HepG2 (cell line): Measurements from ENCODE around the gene TTPAL. TPM values are rescaled to one million over a fixed set of nuclear protein-coding genes. Genes with fewer than 3 reads are reported as not detected.
A peak's percentile ranks its signal among the peaks of the same experiment; 100 is the strongest.

Experiments used
- BORCS8-MEF2B ChIP-seq: sonication (generic); formaldehyde crosslinking; IDR thresholded peaks from 2 replicates; pipeline ENCODE4 v1.8.0; 2022; ENCODE audit warnings: mild to moderate bottlenecking, missing genetic modification reagents
- HDAC6 ChIP-seq: fragments of 200-600 bp; sonication (generic); IDR thresholded peaks from 2 replicates; pipeline ENCODE4 v1.7.0; 2017; ENCODE audit warnings: mild to moderate bottlenecking, antibody characterized with exemption, low read length, low read depth
- HNRNPUL1 ChIP-seq: fragments of 200-400 bp; formaldehyde crosslinking; IDR thresholded peaks from 2 replicates; pipeline ENCODE4 v1.6.1; 2017; ENCODE audit warnings: low read depth, mild to moderate bottlenecking, low read length, moderate library complexity
- MBNL3 ChIP-seq: fragments of 250-450 bp; sonication (Bioruptor Pico); conservative IDR thresholded peaks from 2 replicates; pipeline ENCODE4 v1.8.0; 2022; ENCODE audit warnings: mild to moderate bottlenecking, inconsistent platforms
- MEF2D ChIP-seq: sonication (generic); formaldehyde crosslinking; IDR thresholded peaks from 2 replicates; pipeline ENCODE4 v1.5.1; 2020; ENCODE audit warnings: mild to moderate bottlenecking, missing genetic modification reagents
- NR1H2 ChIP-seq: sonication (generic); formaldehyde crosslinking; IDR thresholded peaks from 2 replicates; pipeline ENCODE4 v1.8.1; 2022; ENCODE audit warnings: low read depth, missing genetic modification reagents, borderline replicate concordance
- NR2F2 ChIP-seq: IDR thresholded peaks from 2 replicates; pipeline ENCODE4 v1.6.1; 2012; ENCODE audit warnings: low read depth, inconsistent platforms, borderline replicate concordance
- PAF1 ChIP-seq: IDR thresholded peaks from 2 replicates; pipeline ENCODE4 v1.6.1; 2016; ENCODE audit warnings: missing genetic modification reagents, missing compliant biosample characterization
- PITX1 ChIP-seq: sonication (generic); formaldehyde crosslinking; IDR thresholded peaks from 2 replicates; pipeline ENCODE4 v1.5.1; 2020; ENCODE audit warnings: mild to moderate bottlenecking, missing genetic modification reagents
- SALL1 ChIP-seq: sonication (generic); formaldehyde crosslinking; IDR thresholded peaks from 2 replicates; pipeline ENCODE4 v1.8.0; 2022; ENCODE audit warnings: mild to moderate bottlenecking, missing genetic modification reagents
- SRSF1 ChIP-seq: fragments of 200-400 bp; formaldehyde crosslinking; optimal IDR thresholded peaks from 2 replicates; pipeline ENCODE3; 2017; ENCODE audit warnings: mild to moderate bottlenecking, low read depth, low read length, moderate library complexity
- TCF12 ChIP-seq, 2 experiments: fragments of 450-650 bp in 1 of 2; sonication (generic) in 1 of 2; formaldehyde crosslinking in 1 of 2; IDR thresholded peaks; 2 replicates each; pipeline versions ENCODE4 v1.6.1 to v1.8.0; 2017 to 2022; ENCODE audit warnings: antibody characterized with exemption in 1 of 2, mild to moderate bottlenecking in 1 of 2, missing genetic modification reagents in 1 of 2, moderate library complexity in 1 of 2
- ZNF180 ChIP-seq: sonication (generic); formaldehyde crosslinking; IDR thresholded peaks from 2 replicates; pipeline ENCODE4 v1.4.0; 2020; ENCODE audit warnings: low read depth, missing genetic modification reagents, borderline replicate concordance
- ZNF225 ChIP-seq: sonication (generic); formaldehyde crosslinking; IDR thresholded peaks from 2 replicates; pipeline ENCODE4 v1.4.0; 2020; ENCODE audit warnings: mild to moderate bottlenecking, missing genetic modification reagents
- ZNF235 ChIP-seq: sonication (generic); formaldehyde crosslinking; IDR thresholded peaks from 2 replicates; pipeline ENCODE4 v1.8.1; 2023; ENCODE audit warnings: mild to moderate bottlenecking, missing genetic modification reagents, borderline replicate concordance
- ZNF260 ChIP-seq: sonication (generic); formaldehyde crosslinking; IDR thresholded peaks from 2 replicates; pipeline ENCODE4 v1.4.0; 2020; ENCODE audit warnings: missing genetic modification reagents, low read depth, mild to moderate bottlenecking, borderline replicate concordance
- ZNF264 ChIP-seq: sonication (generic); formaldehyde crosslinking; IDR thresholded peaks from 2 replicates; pipeline ENCODE4 v1.4.0; 2020; ENCODE audit warnings: missing genetic modification reagents
- ZNF570 ChIP-seq: sonication (generic); formaldehyde crosslinking; IDR thresholded peaks from 2 replicates; pipeline ENCODE4 v1.4.0; 2020; ENCODE audit warnings: mild to moderate bottlenecking, missing genetic modification reagents, borderline replicate concordance
- ZNF780A ChIP-seq: sonication (generic); formaldehyde crosslinking; IDR thresholded peaks from 2 replicates; pipeline ENCODE4 v1.8.0; 2022; ENCODE audit warnings: mild to moderate bottlenecking, missing genetic modification reagents, moderate library complexity
- ZSCAN29 ChIP-seq: sonication (generic); formaldehyde crosslinking; conservative IDR thresholded peaks from 2 replicates; pipeline ENCODE4 v1.4.0; 2020; ENCODE audit warnings: mild to moderate bottlenecking, missing genetic modification reagents
- polyA plus RNA-seq, 8 experiments: library from polyadenylated mRNA; depleted of rRNA in 3 of 8; stranded (reverse) in 7 of 8; unstranded in 1 of 8; fragments of >200 nt; fragmentation: Illumina TruSeq in 4 of 8; extraction: Trizol in 4 of 8; gene quantifications; 2 replicates each; pipeline versions ENCODE4 v1.2.1 to v1.2.3, GENCODE V29; 2011 to 2016; ENCODE audit warnings: low read depth in 4 of 8, missing spikeins in 1 of 8, mixed read lengths in 1 of 8; ENCODE audit not compliant: insufficient read depth in 1 of 8
- total RNA-seq, 5 experiments: library from RNA; depleted of rRNA; stranded (reverse); fragments of >200 nt; fragmentation: Illumina TruSeq; extraction: Trizol; gene quantifications; 2 replicates each; pipeline ENCODE4 v1.2.3, GENCODE V29; 2016; ENCODE audit warnings: low read depth in 1 of 5
- TF ChIP-seq, protein P1 (sequence below): fragments of 450-650 bp; IDR thresholded peaks from 2 replicates; pipeline ENCODE4 v1.6.1; 2017; ENCODE audit warnings: mild to moderate bottlenecking
- TF ChIP-seq, protein P2 (sequence below): sonication (generic); formaldehyde crosslinking; IDR thresholded peaks from 2 replicates; pipeline ENCODE4 v1.8.1; 2022; ENCODE audit warnings: low read depth, mild to moderate bottlenecking, missing genetic modification reagents
- TF ChIP-seq, protein P3 (sequence below): IDR thresholded peaks from 2 replicates; pipeline ENCODE4 v1.6.1; 2016; ENCODE audit warnings: low read depth, borderline replicate concordance
- TF ChIP-seq, protein P4 (sequence below): sonication (generic); formaldehyde crosslinking; IDR thresholded peaks from 2 replicates; pipeline ENCODE4 v1.5.0; 2020; ENCODE audit warnings: missing genetic modification reagents

The TTPAL gene
- total and polyA plus RNA-seq, 2 of the 13 experiments (the other 11 are each of a cell fraction or from before 2014, with no cell fraction given): 4.3 to 18.8 TPM

DNA sequence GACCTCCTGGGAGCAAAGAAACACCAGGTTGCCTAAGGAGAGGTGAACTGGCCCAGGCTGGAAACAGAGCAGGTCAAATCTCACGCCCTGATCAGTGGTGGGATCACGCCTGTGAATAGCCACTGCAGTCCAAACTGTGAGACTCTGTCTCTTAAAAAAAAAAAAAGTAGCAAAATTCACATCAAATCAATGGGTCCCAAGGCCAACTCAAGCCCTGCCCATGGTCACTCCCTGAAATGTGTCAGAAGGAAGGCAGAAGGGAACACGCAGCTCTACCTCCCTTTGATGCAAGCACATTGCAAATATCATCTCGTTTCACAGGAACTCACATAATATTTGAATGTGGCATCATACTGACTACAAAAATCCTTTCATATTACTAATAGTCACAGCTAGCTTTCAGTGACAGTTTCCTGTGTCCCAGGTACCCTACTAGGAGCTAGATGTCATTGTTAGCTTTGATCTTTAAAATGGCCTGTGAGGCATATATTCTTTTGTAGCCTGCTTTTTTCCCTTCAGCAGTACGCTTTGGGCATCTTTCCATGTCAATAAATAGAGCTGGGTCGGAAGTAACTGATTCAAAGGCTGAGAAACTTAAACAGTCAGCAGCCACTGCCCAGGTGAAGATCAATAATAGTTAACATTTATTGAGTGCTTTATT lies 14.4 kb upstream of the TTPAL start (continued):
- TF ChIP-seq, protein P1, sequence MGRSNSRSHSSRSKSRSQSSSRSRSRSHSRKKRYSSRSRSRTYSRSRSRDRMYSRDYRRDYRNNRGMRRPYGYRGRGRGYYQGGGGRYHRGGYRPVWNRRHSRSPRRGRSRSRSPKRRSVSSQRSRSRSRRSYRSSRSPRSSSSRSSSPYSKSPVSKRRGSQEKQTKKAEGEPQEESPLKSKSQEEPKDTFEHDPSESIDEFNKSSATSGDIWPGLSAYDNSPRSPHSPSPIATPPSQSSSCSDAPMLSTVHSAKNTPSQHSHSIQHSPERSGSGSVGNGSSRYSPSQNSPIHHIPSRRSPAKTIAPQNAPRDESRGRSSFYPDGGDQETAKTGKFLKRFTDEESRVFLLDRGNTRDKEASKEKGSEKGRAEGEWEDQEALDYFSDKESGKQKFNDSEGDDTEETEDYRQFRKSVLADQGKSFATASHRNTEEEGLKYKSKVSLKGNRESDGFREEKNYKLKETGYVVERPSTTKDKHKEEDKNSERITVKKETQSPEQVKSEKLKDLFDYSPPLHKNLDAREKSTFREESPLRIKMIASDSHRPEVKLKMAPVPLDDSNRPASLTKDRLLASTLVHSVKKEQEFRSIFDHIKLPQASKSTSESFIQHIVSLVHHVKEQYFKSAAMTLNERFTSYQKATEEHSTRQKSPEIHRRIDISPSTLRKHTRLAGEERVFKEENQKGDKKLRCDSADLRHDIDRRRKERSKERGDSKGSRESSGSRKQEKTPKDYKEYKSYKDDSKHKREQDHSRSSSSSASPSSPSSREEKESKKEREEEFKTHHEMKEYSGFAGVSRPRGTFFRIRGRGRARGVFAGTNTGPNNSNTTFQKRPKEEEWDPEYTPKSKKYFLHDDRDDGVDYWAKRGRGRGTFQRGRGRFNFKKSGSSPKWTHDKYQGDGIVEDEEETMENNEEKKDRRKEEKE: no peak
- TF ChIP-seq ZNF570: no peak
- no peak for TF ChIP-seq ZNF235 (CRISPR knock-in tag)
- no peak for TF ChIP-seq SRSF1
- no peak; the same call in 1 of the 2 replicates for TF ChIP-seq PITX1 (CRISPR knock-in tag)
- peak; percentile 67 for TF ChIP-seq SALL1 (CRISPR knock-in tag)
- TF ChIP-seq, protein P2, sequence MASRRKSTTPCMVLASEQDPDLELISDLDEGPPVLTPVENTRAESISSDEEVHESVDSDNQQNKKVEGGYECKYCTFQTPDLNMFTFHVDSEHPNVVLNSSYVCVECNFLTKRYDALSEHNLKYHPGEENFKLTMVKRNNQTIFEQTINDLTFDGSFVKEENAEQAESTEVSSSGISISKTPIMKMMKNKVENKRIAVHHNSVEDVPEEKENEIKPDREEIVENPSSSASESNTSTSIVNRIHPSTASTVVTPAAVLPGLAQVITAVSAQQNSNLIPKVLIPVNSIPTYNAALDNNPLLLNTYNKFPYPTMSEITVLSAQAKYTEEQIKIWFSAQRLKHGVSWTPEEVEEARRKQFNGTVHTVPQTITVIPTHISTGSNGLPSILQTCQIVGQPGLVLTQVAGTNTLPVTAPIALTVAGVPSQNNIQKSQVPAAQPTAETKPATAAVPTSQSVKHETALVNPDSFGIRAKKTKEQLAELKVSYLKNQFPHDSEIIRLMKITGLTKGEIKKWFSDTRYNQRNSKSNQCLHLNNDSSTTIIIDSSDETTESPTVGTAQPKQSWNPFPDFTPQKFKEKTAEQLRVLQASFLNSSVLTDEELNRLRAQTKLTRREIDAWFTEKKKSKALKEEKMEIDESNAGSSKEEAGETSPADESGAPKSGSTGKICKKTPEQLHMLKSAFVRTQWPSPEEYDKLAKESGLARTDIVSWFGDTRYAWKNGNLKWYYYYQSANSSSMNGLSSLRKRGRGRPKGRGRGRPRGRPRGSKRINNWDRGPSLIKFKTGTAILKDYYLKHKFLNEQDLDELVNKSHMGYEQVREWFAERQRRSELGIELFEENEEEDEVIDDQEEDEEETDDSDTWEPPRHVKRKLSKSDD: no peak
- TF ChIP-seq ZSCAN29: no peak
- no peak for TF ChIP-seq ZNF780A
- TF ChIP-seq, protein P3, sequence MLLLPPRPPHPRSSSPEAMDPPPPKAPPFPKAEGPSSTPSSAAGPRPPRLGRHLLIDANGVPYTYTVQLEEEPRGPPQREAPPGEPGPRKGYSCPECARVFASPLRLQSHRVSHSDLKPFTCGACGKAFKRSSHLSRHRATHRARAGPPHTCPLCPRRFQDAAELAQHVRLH (CRISPR knock-in tag): no peak; the same call in 1 of the 2 replicates
- no peak for TF ChIP-seq ZNF225
- TF ChIP-seq, protein P4, sequence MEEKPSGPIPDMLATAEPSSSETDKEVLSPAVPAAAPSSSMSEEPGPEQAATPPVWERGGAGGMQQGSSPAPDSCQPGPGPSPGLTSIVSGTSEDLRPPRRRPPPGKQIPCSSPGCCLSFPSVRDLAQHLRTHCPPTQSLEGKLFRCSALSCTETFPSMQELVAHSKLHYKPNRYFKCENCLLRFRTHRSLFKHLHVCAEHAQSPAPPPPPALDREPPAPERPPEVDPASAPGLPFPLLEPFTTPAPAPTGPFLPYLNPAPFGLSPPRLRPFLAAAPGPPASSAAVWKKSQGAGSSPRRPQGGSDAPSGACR (CRISPR knock-in tag): no peak
- no peak for TF ChIP-seq MBNL3 (CRISPR knock-in tag)
- no peak for TF ChIP-seq BORCS8-MEF2B (CRISPR knock-in tag)
- no peak for TF ChIP-seq HDAC6
- 0 out of 2 replicates have a peak, but pooled peaks have one; percentile 46 for TF ChIP-seq MEF2D (CRISPR knock-in tag)
- TF ChIP-seq ZNF264 (CRISPR knock-in tag): no peak
- no peak for TF ChIP-seq HNRNPUL1
- TF ChIP-seq ZNF180 (CRISPR knock-in tag): no peak
- TF ChIP-seq TCF12 (IDR thresholded peaks at IDR 0.05): no peak
- TF ChIP-seq TCF12 (CRISPR knock-in tag; IDR thresholded peaks at IDR 0.05): peak; percentile 85; the same call in 1 of the 2 replicates
- TF ChIP-seq NR1H2: no peak
- TF ChIP-seq PAF1 (CRISPR knock-in tag): no peak
- no peak for TF ChIP-seq NR2F2
- TF ChIP-seq ZNF260 (CRISPR knock-in tag): no peak
